HepG2 (cell line): ENCODE data around the gene TMEM214. TPM values are rescaled to one million over a fixed set of nuclear protein-coding genes. Genes with fewer than 3 reads are reported as not detected.

Source experiments
- AKAP8 ChIP-seq: sonication (generic); formaldehyde crosslinking; IDR thresholded peaks from 2 replicates; pipeline ENCODE4 v1.5.1; 2020; ENCODE audit warnings: mild to moderate bottlenecking, missing genetic modification reagents
- BORCS8-MEF2B ChIP-seq: sonication (generic); formaldehyde crosslinking; IDR thresholded peaks from 2 replicates; pipeline ENCODE4 v1.8.0; 2022; ENCODE audit warnings: mild to moderate bottlenecking, missing genetic modification reagents
- EEA1 ChIP-seq: sonication (generic); formaldehyde crosslinking; IDR thresholded peaks from 2 replicates; pipeline ENCODE4 v1.5.1; 2020; ENCODE audit warnings: mild to moderate bottlenecking, missing genetic modification reagents, borderline replicate concordance
- EP300 ChIP-seq, 3 experiments: sonication (generic) in 1 of 3; formaldehyde crosslinking in 1 of 3; IDR thresholded peaks; 2 replicates each; pipeline versions ENCODE4 v1.5.1 to v1.6.1; 2011 to 2020; ENCODE audit warnings: low read depth in 2 of 3, low read length in 2 of 3, borderline replicate concordance in 1 of 3, improper control_type of control experiment in 1 of 3, mild to moderate bottlenecking in 1 of 3, missing genetic modification reagents in 1 of 3, moderate library complexity in 1 of 3
- FOXK1 ChIP-seq: sonication (generic); formaldehyde crosslinking; IDR thresholded peaks from 2 replicates; pipeline ENCODE4 v1.4.0; 2020; ENCODE audit warnings: low read depth, missing genetic modification reagents, borderline replicate concordance
- FOXP1 ChIP-seq, 2 experiments: fragments of 450-650 bp in 1 of 2; IDR thresholded peaks; 2 replicates each; pipeline ENCODE4 v1.6.1; 2017 to 2018; ENCODE audit warnings: antibody characterized with exemption in 1 of 2
- HMG20B ChIP-seq: conservative IDR thresholded peaks from 2 replicates; pipeline ENCODE4 v1.6.1; 2016; ENCODE audit warnings: missing genetic modification reagents, missing compliant biosample characterization
- HNF1A ChIP-seq, 2 experiments: sonication (generic) in 1 of 2; formaldehyde crosslinking in 1 of 2; IDR thresholded peaks; 2 replicates each; pipeline versions ENCODE4 v1.4.0 to v1.6.1; 2016 to 2020; ENCODE audit warnings: borderline replicate concordance in 1 of 2, low read depth in 1 of 2, mild to moderate bottlenecking in 1 of 2, missing genetic modification reagents in 1 of 2
- HNF4A ChIP-seq: sonication (generic); formaldehyde crosslinking; IDR thresholded peaks from 2 replicates; pipeline ENCODE4 v1.4.0; 2020; ENCODE audit warnings: missing genetic modification reagents
- KLF9 ChIP-seq: IDR thresholded peaks from 2 replicates; pipeline ENCODE4 v1.6.1; 2016; ENCODE audit warnings: low read depth
- PHF20 ChIP-seq: sonication (generic); formaldehyde crosslinking; IDR thresholded peaks from 2 replicates; pipeline ENCODE4 v1.5.0; 2020; ENCODE audit warnings: mild to moderate bottlenecking, missing genetic modification reagents
- POLR2AphosphoS2 ChIP-seq: IDR thresholded peaks from 2 replicates; pipeline ENCODE4 v1.6.1; 2011; ENCODE audit warnings: low read depth, low read length, improper control_type of control experiment
- SPEN ChIP-seq: sonication (generic); formaldehyde crosslinking; IDR thresholded peaks from 2 replicates; pipeline ENCODE4 v1.5.1; 2020; ENCODE audit warnings: low read depth, mild to moderate bottlenecking, missing genetic modification reagents
- ZBTB3 ChIP-seq: sonication (generic); formaldehyde crosslinking; IDR thresholded peaks from 2 replicates; pipeline ENCODE4 v1.4.0; 2020; ENCODE audit warnings: low read depth, mild to moderate bottlenecking, moderate library complexity, missing genetic modification reagents, borderline replicate concordance
- ZBTB8A ChIP-seq: sonication (generic); formaldehyde crosslinking; IDR thresholded peaks from 2 replicates; pipeline ENCODE4 v1.4.0; 2020; ENCODE audit warnings: mild to moderate bottlenecking, low read depth, missing genetic modification reagents, borderline replicate concordance
- ZMYM3 ChIP-seq: sonication (generic); formaldehyde crosslinking; IDR thresholded peaks from 2 replicates; pipeline ENCODE4 v1.5.1; 2020; ENCODE audit warnings: mild to moderate bottlenecking, missing genetic modification reagents
- ZNF781 ChIP-seq: sonication (generic); formaldehyde crosslinking; IDR thresholded peaks from 2 replicates; pipeline ENCODE4 v1.5.1; 2020; ENCODE audit warnings: borderline replicate concordance, mild to moderate bottlenecking, missing genetic modification reagents; ENCODE audit errors: not compliant biosample characterization
- ZNF790 ChIP-seq: sonication (generic); formaldehyde crosslinking; IDR thresholded peaks from 2 replicates; pipeline ENCODE4 v1.8.0; 2022; ENCODE audit warnings: missing genetic modification reagents, mild to moderate bottlenecking, borderline replicate concordance
- polyA plus RNA-seq, 8 experiments: library from polyadenylated mRNA; depleted of rRNA in 3 of 8; stranded (reverse) in 7 of 8; unstranded in 1 of 8; fragments of >200 nt; fragmentation: Illumina TruSeq in 4 of 8; extraction: Trizol in 4 of 8; gene quantifications; 2 replicates each; pipeline versions ENCODE4 v1.2.1 to v1.2.3, GENCODE V29; 2011 to 2016; ENCODE audit warnings: low read depth in 4 of 8, missing spikeins in 1 of 8, mixed read lengths in 1 of 8; ENCODE audit not compliant: insufficient read depth in 1 of 8
- total RNA-seq, 5 experiments: library from RNA; depleted of rRNA; stranded (reverse); fragments of >200 nt; fragmentation: Illumina TruSeq; extraction: Trizol; gene quantifications; 2 replicates each; pipeline ENCODE4 v1.2.3, GENCODE V29; 2016; ENCODE audit warnings: low read depth in 1 of 5
- TF ChIP-seq, protein P1 (sequence below): sonication (generic); formaldehyde crosslinking; IDR thresholded peaks from 2 replicates; pipeline ENCODE4 v1.8.0; 2023; ENCODE audit warnings: mild to moderate bottlenecking, missing genetic modification reagents
- TF ChIP-seq, protein P2 (sequence below): sonication (generic); formaldehyde crosslinking; IDR thresholded peaks from 2 replicates; pipeline ENCODE4 v1.5.0; 2020; ENCODE audit warnings: mild to moderate bottlenecking, low read depth, missing genetic modification reagents, borderline replicate concordance
- TF ChIP-seq, protein P3 (sequence below): sonication (generic); formaldehyde crosslinking; IDR thresholded peaks from 2 replicates; pipeline ENCODE4 v1.4.0; 2020; ENCODE audit warnings: missing genetic modification reagents

TMEM214 gene
- total and polyA plus RNA-seq, 2 of the 13 experiments (the other 11 are each of a cell fraction or from before 2014, with no cell fraction given): 58.3 to 132 TPM

GRCh38 chr2:27071277-27071989, 38.7 kb downstream of the TMEM214 start, which contains the start of gene OST4 (continued):
- TF ChIP-seq HNF1A (IDR thresholded peaks at IDR 0.05; ENCODE audit: low read depth) (no peak), HNF1A (CRISPR knock-in tag; IDR thresholded peaks at IDR 0.05; ENCODE audit: borderline replicate concordance) (peak; percentile 64; the same call in 1 of the 2 replicates), ZNF790 (CRISPR knock-in tag) (peak; percentile 91; the same call in 1 of the 2 replicates), HNF4A (CRISPR knock-in tag) (no peak), FOXP1 (IDR thresholded peaks at IDR 0.05) (no peak), FOXP1 (CRISPR knock-in tag; IDR thresholded peaks at IDR 0.05) (no peak), FOXK1 (CRISPR knock-in tag) (peak; percentile 63; the same call in 1 of the 2 replicates), ZNF781 (no peak), ZMYM3 (CRISPR knock-in tag) (no peak), SPEN (CRISPR knock-in tag) (peak; percentile 95), ZBTB3 (CRISPR knock-in tag) (no peak; the same call in 1 of the 2 replicates), EEA1 (peak; percentile 7; the same call in 1 of the 2 replicates), ZBTB8A (no peak), POLR2AphosphoS2 (no peak), HMG20B (CRISPR knock-in tag) (no peak), KLF9 (CRISPR knock-in tag) (peak; percentile 90; the same call in 1 of the 2 replicates), AKAP8 (0 out of 2 replicates have a peak, but pooled peaks have one; percentile 44), PHF20 (peak; percentile 90), EP300 (IDR thresholded peaks at IDR 0.05; ENCODE audit: low read depth in 2 of 2, low read length in 2 of 2) (peak in 1 of 2 experiments; percentile 45; a peak in 1 of 4 replicates), EP300 (CRISPR knock-in tag; IDR thresholded peaks at IDR 0.05; ENCODE audit: borderline replicate concordance) (no peak), BORCS8-MEF2B (CRISPR knock-in tag) (no peak; the same call in 1 of the 2 replicates)
- TF ChIP-seq, protein P1, sequence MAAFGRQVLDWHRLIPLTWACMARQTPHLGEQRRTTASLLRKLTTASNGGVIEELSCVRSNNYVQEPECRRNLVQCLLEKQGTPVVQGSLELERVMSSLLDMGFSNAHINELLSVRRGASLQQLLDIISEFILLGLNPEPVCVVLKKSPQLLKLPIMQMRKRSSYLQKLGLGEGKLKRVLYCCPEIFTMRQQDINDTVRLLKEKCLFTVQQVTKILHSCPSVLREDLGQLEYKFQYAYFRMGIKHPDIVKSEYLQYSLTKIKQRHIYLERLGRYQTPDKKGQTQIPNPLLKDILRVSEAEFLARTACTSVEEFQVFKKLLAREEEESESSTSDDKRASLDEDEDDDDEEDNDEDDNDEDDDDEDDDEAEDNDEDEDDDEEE: peak; percentile 83; the same call in 1 of the 2 replicates
- TF ChIP-seq, protein P2, sequence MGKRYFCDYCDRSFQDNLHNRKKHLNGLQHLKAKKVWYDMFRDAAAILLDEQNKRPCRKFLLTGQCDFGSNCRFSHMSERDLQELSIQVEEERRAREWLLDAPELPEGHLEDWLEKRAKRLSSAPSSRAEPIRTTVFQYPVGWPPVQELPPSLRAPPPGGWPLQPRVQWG (CRISPR knock-in tag): no peak
- TF ChIP-seq, protein P3, sequence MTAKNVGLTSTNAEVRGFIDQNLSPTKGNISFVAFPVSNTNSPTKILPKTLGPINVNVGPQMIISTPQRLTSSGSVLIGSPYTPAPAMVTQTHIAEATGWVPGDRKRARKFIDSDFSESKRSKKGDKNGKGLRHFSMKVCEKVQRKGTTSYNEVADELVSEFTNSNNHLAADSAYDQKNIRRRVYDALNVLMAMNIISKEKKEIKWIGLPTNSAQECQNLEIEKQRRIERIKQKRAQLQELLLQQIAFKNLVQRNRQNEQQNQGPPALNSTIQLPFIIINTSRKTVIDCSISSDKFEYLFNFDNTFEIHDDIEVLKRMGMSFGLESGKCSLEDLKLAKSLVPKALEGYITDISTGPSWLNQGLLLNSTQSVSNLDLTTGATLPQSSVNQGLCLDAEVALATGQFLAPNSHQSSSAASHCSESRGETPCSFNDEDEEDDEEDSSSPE (CRISPR knock-in tag): peak; percentile 85
